Kidney epithelial cell (primary cell): ENCODE measurements around the gene ZNF570. TPM values are rescaled to one million over a fixed set of nuclear protein-coding genes. Genes with fewer than 3 reads are reported as not detected.

Experiments
- DNase-seq: peaks from one replicate; pipeline ENCODE4 v3.0.0-alpha.2; 2010; ENCODE audit warnings: low read depth
- H3K27me3 ChIP-seq: 2 replicates; pipeline ENCODE4 v1.6.0; 2011; ENCODE audit warnings: low read length; ENCODE audit not compliant: control insufficient read depth, insufficient read depth
- H3K36me3 ChIP-seq: 2 replicates; pipeline ENCODE4 v1.5.1; 2011; ENCODE audit warnings: low read length; ENCODE audit not compliant: control insufficient read depth, insufficient read depth
- H3K4me3 ChIP-seq: 2 replicates; pipeline ENCODE4 v1.5.1; 2011; ENCODE audit warnings: low read depth, mild to moderate bottlenecking, control low read depth, low read length
- total RNA-seq: library from RNA; depleted of rRNA; stranded (reverse); fragments of >200 nt; gene quantifications from 2 replicates; pipeline ENCODE4 v1.2.3, GENCODE V29; 2015
- TF ChIP-seq, protein P1 (sequence below): IDR thresholded peaks from 2 replicates; pipeline ENCODE4 v1.5.1; 2011; ENCODE audit warnings: mild to moderate bottlenecking, moderate library complexity, low read length, control low read depth, inconsistent platforms; ENCODE audit not compliant: insufficient read depth, poor library complexity, severe bottlenecking

The ZNF570 gene
- total RNA-seq, 1 donor from 2014 or later, result 5.8 TPM

DNA sequence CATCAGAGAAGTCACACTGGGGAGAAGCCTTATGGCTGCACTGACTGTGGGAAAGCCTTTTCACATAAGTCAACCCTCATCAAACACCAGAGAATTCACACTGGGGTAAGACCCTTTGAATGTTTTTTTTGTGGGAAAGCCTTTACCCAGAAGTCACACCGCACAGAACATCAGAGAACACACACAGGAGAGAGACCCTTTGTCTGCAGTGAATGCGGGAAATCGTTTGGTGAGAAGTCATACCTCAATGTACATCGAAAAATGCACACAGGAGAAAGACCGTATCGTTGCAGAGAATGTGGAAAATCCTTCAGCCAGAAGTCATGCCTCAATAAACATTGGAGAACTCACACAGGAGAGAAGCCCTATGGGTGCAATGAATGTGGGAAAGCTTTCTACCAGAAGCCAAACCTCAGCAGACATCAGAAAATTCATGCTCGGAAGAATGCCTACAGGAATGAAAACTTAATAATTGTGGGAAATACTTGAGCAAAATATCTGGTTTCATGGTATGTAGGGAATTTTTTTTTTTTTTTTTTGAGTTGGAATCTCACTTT lies 68.3 kb downstream of the ZNF570 start:
- no peak for DNase-seq

More for the DNA sequence above, 68.3 kb downstream of the ZNF570 start:
- Histone ChIP-seq H3K4me3 (no peak overlapping the region), H3K27me3 (no peaks in the 10 kb centered on the region), H3K36me3 (no peaks in the 10 kb centered on the region)
- TF ChIP-seq, protein P1, sequence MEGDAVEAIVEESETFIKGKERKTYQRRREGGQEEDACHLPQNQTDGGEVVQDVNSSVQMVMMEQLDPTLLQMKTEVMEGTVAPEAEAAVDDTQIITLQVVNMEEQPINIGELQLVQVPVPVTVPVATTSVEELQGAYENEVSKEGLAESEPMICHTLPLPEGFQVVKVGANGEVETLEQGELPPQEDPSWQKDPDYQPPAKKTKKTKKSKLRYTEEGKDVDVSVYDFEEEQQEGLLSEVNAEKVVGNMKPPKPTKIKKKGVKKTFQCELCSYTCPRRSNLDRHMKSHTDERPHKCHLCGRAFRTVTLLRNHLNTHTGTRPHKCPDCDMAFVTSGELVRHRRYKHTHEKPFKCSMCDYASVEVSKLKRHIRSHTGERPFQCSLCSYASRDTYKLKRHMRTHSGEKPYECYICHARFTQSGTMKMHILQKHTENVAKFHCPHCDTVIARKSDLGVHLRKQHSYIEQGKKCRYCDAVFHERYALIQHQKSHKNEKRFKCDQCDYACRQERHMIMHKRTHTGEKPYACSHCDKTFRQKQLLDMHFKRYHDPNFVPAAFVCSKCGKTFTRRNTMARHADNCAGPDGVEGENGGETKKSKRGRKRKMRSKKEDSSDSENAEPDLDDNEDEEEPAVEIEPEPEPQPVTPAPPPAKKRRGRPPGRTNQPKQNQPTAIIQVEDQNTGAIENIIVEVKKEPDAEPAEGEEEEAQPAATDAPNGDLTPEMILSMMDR, result no peak

Other genes starting within 250 kb of the ZNF570 start
- 2.8 and 3.4 TPM in 2 replicates for gene ZNF527, start 98.3 kb upstream of the ZNF570 start, total RNA-seq
- 4.7 and 5.0 TPM in 2 replicates for gene ZNF569, start 1.9 kb upstream of the ZNF570 start, total RNA-seq
- 3.4 and 7.7 TPM in 2 replicates for gene ZNF793, start 37.6 kb downstream of the ZNF570 start, total RNA-seq
- gene ZNF571, start 125.4 kb downstream of the ZNF570 start, total RNA-seq, result 2.7 and 3.3 TPM in 2 replicates
- gene ZNF540, start 125.5 kb downstream of the ZNF570 start, total RNA-seq, result 0.58 and 1.7 TPM in 2 replicates
- 7.3 and 11.6 TPM in 2 replicates for gene ZFP30, start 186.1 kb downstream of the ZNF570 start, total RNA-seq